22Rv1 (cell line): ENCODE data around the gene PGS1.

Source experiments
- ZFX ChIP-seq: fragments of 450-650 bp; IDR thresholded peaks from 2 replicates; pipeline ENCODE4 v1.6.1; 2017; ENCODE audit warnings: antibody characterized with exemption, borderline replicate concordance
- TF ChIP-seq, protein P1 (sequence below): fragments of 450-650 bp; IDR thresholded peaks from 2 replicates; pipeline ENCODE4 v1.5.1; 2017; ENCODE audit warnings: mild to moderate bottlenecking

GRCh38 chr17:78353834-78354233 is 24.6 kb upstream of the PGS1 start:
- TF ChIP-seq, protein P1, sequence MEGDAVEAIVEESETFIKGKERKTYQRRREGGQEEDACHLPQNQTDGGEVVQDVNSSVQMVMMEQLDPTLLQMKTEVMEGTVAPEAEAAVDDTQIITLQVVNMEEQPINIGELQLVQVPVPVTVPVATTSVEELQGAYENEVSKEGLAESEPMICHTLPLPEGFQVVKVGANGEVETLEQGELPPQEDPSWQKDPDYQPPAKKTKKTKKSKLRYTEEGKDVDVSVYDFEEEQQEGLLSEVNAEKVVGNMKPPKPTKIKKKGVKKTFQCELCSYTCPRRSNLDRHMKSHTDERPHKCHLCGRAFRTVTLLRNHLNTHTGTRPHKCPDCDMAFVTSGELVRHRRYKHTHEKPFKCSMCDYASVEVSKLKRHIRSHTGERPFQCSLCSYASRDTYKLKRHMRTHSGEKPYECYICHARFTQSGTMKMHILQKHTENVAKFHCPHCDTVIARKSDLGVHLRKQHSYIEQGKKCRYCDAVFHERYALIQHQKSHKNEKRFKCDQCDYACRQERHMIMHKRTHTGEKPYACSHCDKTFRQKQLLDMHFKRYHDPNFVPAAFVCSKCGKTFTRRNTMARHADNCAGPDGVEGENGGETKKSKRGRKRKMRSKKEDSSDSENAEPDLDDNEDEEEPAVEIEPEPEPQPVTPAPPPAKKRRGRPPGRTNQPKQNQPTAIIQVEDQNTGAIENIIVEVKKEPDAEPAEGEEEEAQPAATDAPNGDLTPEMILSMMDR: no peak
- TF ChIP-seq ZFX: no peak
